ENCODE data around the gene ZNF783. TPM values are rescaled to one million over a fixed set of nuclear protein-coding genes. Genes with fewer than 3 reads are reported as not detected.

The ZNF783 gene
- total and polyA plus RNA-seq, 2 donors (not counting 1 experiment from before 2014, with no cell fraction given): 38.1 to 43.8 TPM

- Mint-ChIP-seq H3K4me1 (no peaks in the 10 kb centered on the region), H3K27ac (no peak overlapping the region), H3K4me3 (no peak overlapping the region), H3K27me3 (peaks cover 7% of the 10 kb centered on the region), H3K9me3 (ENCODE audit: insufficient read depth) (no peaks in the 10 kb centered on the region)
- no peak overlapping the region for H3K9ac ChIP-seq (ENCODE audit: low read length)
- 89% methylated on average over 6 of the region's 16 CpGs for WGBS (ENCODE audit: insufficient coverage)
- H3K79me2 ChIP-seq (ENCODE audit: control insufficient read depth, insufficient read depth, low read length): no peaks in the 10 kb centered on the region
- no peak for ATAC-seq (ENCODE audit: low read depth)
- CTCF ChIA-PET: no interaction called here
- no peak for TF ChIP-seq CTCF (IDR thresholded peaks at IDR 0.05)
- TF ChIP-seq EZH2 (IDR thresholded peaks at IDR 0.05; ENCODE audit: borderline replicate concordance, insufficient read depth, low read depth, low read length, poor library complexity, severe bottlenecking): no peak
- no peak overlapping the region for H3K4me2 ChIP-seq (replicated peaks; ENCODE audit: low read depth, low read length, poor library complexity, severe bottlenecking)
- H4K20me1 ChIP-seq (ENCODE audit: control insufficient read depth, insufficient read depth, low read length, poor library complexity, severe bottlenecking): no peaks in the 10 kb centered on the region
- peaks cover 0 to 3% (median 0%) of the 10 kb centered on the region in 3 donors for H3K9me3 ChIP-seq (ENCODE audit: control extremely low read depth in 1 of 3, control insufficient read depth in 2 of 3, insufficient read depth in 1 of 3, low read length in 2 of 3)
- H3K27ac ChIP-seq (ENCODE audit: low read length in 2 of 2): no peak overlapping the region
- no peaks in the 10 kb centered on the region for H3K36me3 ChIP-seq (replicated peaks in 1 of 2; ENCODE audit: control extremely low read depth in 1 of 2, control insufficient read depth in 1 of 2, extremely low read depth in 1 of 2, insufficient read depth in 2 of 2, low read length in 1 of 2)
- POLR2A ChIA-PET: no interaction called here
- intact Hi-C loops (cut with micrococcal nuclease): no loop called here
- DNase-seq: no peak
- H3K4me3 ChIP-seq (ENCODE audit: control extremely low read depth in 1 of 5, extremely low read depth in 1 of 5, insufficient read depth in 1 of 5, low read depth in 2 of 5, low read length in 4 of 5): no peak overlapping the region
- H3K4me1 ChIP-seq (ENCODE audit: control insufficient read depth in 2 of 2, insufficient read depth in 2 of 2, low read length in 2 of 2): no peaks in the 10 kb centered on the region
- H2AFZ ChIP-seq (ENCODE audit: insufficient read depth, low read depth, low read length, poor library complexity, severe bottlenecking): no peak overlapping the region
- H3K27me3 ChIP-seq (replicated peaks in 1 of 4; ENCODE audit: control extremely low read depth in 1 of 4, control insufficient read depth in 3 of 4, insufficient read depth in 4 of 4, low read length in 3 of 4): no peaks in the 10 kb centered on the region
Measured at GRCh38 chr7:149307775-149308501, 45.9 kb downstream of the ZNF783 start.

GRCh38 chr7:149310113-149310836 is 48.3 kb downstream of the ZNF783 start:
- DNase-seq (peak; percentile 50), ATAC-seq (ENCODE audit: low read depth) (peak; percentile 63)
- no peak overlapping the region for H3K27ac Mint-ChIP-seq
- no peaks in the 10 kb centered on the region for H3K27me3 ChIP-seq (replicated peaks in 1 of 4; ENCODE audit: control extremely low read depth in 1 of 4, control insufficient read depth in 3 of 4, insufficient read depth in 4 of 4, low read length in 3 of 4)
- peaks cover 3% of the 10 kb centered on the region for H3K27me3 Mint-ChIP-seq
- peaks cover 0 to 3% (median 0%) of the 10 kb centered on the region in 3 donors for H3K9me3 ChIP-seq (ENCODE audit: control extremely low read depth in 1 of 3, control insufficient read depth in 2 of 3, insufficient read depth in 1 of 3, low read length in 2 of 3)
- H3K36me3 ChIP-seq (replicated peaks in 1 of 2; ENCODE audit: control extremely low read depth in 1 of 2, control insufficient read depth in 1 of 2, extremely low read depth in 1 of 2, insufficient read depth in 2 of 2, low read length in 1 of 2): no peaks in the 10 kb centered on the region
- H2AFZ ChIP-seq (ENCODE audit: insufficient read depth, low read depth, low read length, poor library complexity, severe bottlenecking): peak overlapping the region; percentile 35
- ChIA-PET CTCF (interaction anchor here (0.7 to 2.6 kb wide), 9 partner anchors 25 to 434 kb away, joined by 3 to 23 read pairs (median 4); partner anchors contain the start of genes ZNF282 and ZNF783), POLR2A (no interaction called here)
- H3K79me2 ChIP-seq (ENCODE audit: control insufficient read depth, insufficient read depth, low read length): no peaks in the 10 kb centered on the region
- H3K9ac ChIP-seq (ENCODE audit: low read length): no peak overlapping the region
- intact Hi-C loops (cut with micrococcal nuclease): loop anchor here (1.0 kb wide), 1 partner anchor 187 kb away; the partner anchor contains the start of gene ZNF746
- H3K4me1 Mint-ChIP-seq: no peaks in the 10 kb centered on the region
- no peaks in the 10 kb centered on the region for H3K4me1 ChIP-seq (ENCODE audit: control insufficient read depth in 2 of 2, insufficient read depth in 2 of 2, low read length in 2 of 2)
- H3K27ac ChIP-seq (ENCODE audit: low read length in 2 of 2): no peak overlapping the region
- no peak for TF ChIP-seq EZH2 (IDR thresholded peaks at IDR 0.05; ENCODE audit: borderline replicate concordance, insufficient read depth, low read depth, low read length, poor library complexity, severe bottlenecking)
- TF ChIP-seq CTCF (IDR thresholded peaks at IDR 0.05): peak; percentile 56
- no CpG with 5 or more reads among the region's 3 CpGs for WGBS (ENCODE audit: insufficient coverage)
- no peaks in the 10 kb centered on the region for H3K9me3 Mint-ChIP-seq (ENCODE audit: insufficient read depth)
- no peak overlapping the region for H3K4me3 ChIP-seq (ENCODE audit: control extremely low read depth in 1 of 5, extremely low read depth in 1 of 5, insufficient read depth in 1 of 5, low read depth in 2 of 5, low read length in 4 of 5)
- H3K4me3 Mint-ChIP-seq: no peak overlapping the region
- no peaks in the 10 kb centered on the region for H4K20me1 ChIP-seq (ENCODE audit: control insufficient read depth, insufficient read depth, low read length, poor library complexity, severe bottlenecking)
- H3K4me2 ChIP-seq (replicated peaks; ENCODE audit: low read depth, low read length, poor library complexity, severe bottlenecking): no peak overlapping the region

Data from B cell (primary cell).